Kidney (tissue), 14 donors: ENCODE results near the gene USP3. TPM values are rescaled to one million over a fixed set of nuclear protein-coding genes. Genes with fewer than 3 reads are reported as not detected.

Experiments
- DNase-seq, 5 donors: peaks; one replicate each; pipeline ENCODE4 v3.0.0-alpha.2; 2013 to 2020
- FAIRE-seq: peaks from 2 replicates; lab custom pipeline; 2012; peaks lifted over from hg19 to GRCh38; lab: Jason Lieb, UNC
- H3K27ac ChIP-seq, 2 donors: one replicate each; pipeline ENCODE4 v1.7.0; 2013; ENCODE audit warnings: low read depth in 2 of 2, low read length in 2 of 2, inconsistent platforms in 1 of 2
- H3K27me3 ChIP-seq: one replicate; pipeline ENCODE4 v1.7.1; 2013; ENCODE audit warnings: low read length, inconsistent platforms; ENCODE audit not compliant: control insufficient read depth, insufficient read depth
- H3K36me3 ChIP-seq, 3 donors: one replicate each; pipeline versions ENCODE4 v1.7.0 to v1.7.1; 2013; ENCODE audit warnings: low read length in 3 of 3, control low read depth in 1 of 3, inconsistent platforms in 1 of 3; ENCODE audit not compliant: insufficient read depth in 3 of 3, control insufficient read depth in 2 of 3
- H3K4me1 ChIP-seq, 3 donors: one replicate each; pipeline versions ENCODE4 v1.7.0 to v1.7.1; 2013; ENCODE audit warnings: low read length in 3 of 3, inconsistent platforms in 1 of 3, low read depth in 1 of 3; ENCODE audit not compliant: control insufficient read depth in 2 of 3, insufficient read depth in 2 of 3
- H3K4me3 ChIP-seq, 3 donors: one replicate each; pipeline versions ENCODE4 v1.7.0 to v1.8.1; 2013; ENCODE audit warnings: low read length in 3 of 3, control low read depth in 1 of 3, inconsistent platforms in 1 of 3
- H3K9ac ChIP-seq, 3 donors: one replicate each; pipeline versions ENCODE4 v1.7.0 to v1.7.1; 2013; ENCODE audit warnings: low read length in 3 of 3, control low read depth in 1 of 3, inconsistent platforms in 1 of 3
- H3K9me3 ChIP-seq, 3 donors: one replicate each; pipeline versions ENCODE4 v1.7.0 to v1.7.1; 2013; ENCODE audit warnings: low read length in 3 of 3, control low read depth in 1 of 3, inconsistent platforms in 1 of 3; ENCODE audit not compliant: control insufficient read depth in 2 of 3, insufficient read depth in 1 of 3
- intact Hi-C: fragments of 100-400 bp; cut with DNase I; formaldehyde crosslinking; loops from one replicate; pipeline ENCODE4 v1.11.1; 2022
- polyA plus RNA-seq: library from polyadenylated mRNA; stranded (reverse); fragments of 350-450 nt; fragmentation: Illumina TruSeq; extraction: RNeasy Lipid Tissue Mini Kit (QIAGEN cat#74804); gene quantifications from one replicate; pipeline ENCODE4 v1.2.3, GENCODE V29; 2014; ENCODE audit warnings: low read depth, low replicate concordance; ENCODE audit not compliant: insufficient read depth
- total RNA-seq: library from RNA; stranded (reverse); fragmentation: NEBNext Ultra II Directional; extraction: Animal tissue kit (Norgen Biotek cat#: 25700); gene quantifications from one replicate; pipeline ENCODE4 v1.2.1, GENCODE V29; 2021
- TF ChIP-seq, protein P1 (sequence below): IDR thresholded peaks from 3 replicates; pipeline ENCODE4 v1.5.1; 2012; ENCODE audit warnings: mild to moderate bottlenecking, moderate library complexity, borderline replicate concordance; ENCODE audit not compliant: insufficient read depth; ENCODE audit errors: extremely low read depth
- donor health status: control.
- donor health status: control.
- donor health status: control.
- donor health status: control.
- donor health status: control.
- donor health status: DM: yes; HTN: yes; CAD: no.
- donor health status: Normal renal cell carcinoma (clear cell type).

USP3 gene
- total and polyA plus RNA-seq, 2 donors from 2014 or later: 25.2 to 72.5 TPM

DNA sequence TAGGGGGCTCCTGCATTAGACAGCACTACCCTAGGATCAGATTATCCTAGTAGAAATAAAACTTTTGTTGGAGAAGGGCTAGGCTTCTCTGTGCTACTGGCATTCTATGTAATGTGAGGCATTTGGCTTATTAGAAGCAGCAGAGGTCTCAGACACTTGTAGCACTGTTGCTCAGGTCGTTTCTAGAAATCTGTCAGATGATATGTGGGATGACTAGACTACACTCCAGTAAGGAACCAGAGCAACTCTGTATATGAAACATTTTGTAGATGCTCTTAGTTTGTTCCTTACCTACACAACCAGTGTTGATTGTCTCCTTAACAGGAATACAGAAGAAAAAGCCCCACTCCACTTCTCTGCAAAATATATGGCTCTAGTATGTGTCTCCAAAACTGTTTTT lies 70.9 kb downstream of the USP3 start:
- DNase-seq (no peak), FAIRE-seq (no peak)
- Histone ChIP-seq H3K4me3 (no peak overlapping the region), H3K36me3 (peaks cover 2 to 18% (median 12%) of the 10 kb centered on the region in 3 donors), H3K9ac (no peak overlapping the region), H3K9me3 (no peaks in the 10 kb centered on the region), H3K27ac (no peak overlapping the region), H3K27me3 (no peaks in the 10 kb centered on the region), H3K4me1 (no peaks in the 10 kb centered on the region)
- TF ChIP-seq, protein P1, sequence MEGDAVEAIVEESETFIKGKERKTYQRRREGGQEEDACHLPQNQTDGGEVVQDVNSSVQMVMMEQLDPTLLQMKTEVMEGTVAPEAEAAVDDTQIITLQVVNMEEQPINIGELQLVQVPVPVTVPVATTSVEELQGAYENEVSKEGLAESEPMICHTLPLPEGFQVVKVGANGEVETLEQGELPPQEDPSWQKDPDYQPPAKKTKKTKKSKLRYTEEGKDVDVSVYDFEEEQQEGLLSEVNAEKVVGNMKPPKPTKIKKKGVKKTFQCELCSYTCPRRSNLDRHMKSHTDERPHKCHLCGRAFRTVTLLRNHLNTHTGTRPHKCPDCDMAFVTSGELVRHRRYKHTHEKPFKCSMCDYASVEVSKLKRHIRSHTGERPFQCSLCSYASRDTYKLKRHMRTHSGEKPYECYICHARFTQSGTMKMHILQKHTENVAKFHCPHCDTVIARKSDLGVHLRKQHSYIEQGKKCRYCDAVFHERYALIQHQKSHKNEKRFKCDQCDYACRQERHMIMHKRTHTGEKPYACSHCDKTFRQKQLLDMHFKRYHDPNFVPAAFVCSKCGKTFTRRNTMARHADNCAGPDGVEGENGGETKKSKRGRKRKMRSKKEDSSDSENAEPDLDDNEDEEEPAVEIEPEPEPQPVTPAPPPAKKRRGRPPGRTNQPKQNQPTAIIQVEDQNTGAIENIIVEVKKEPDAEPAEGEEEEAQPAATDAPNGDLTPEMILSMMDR: no peak
- intact Hi-C loops: no loop called here

DNA sequence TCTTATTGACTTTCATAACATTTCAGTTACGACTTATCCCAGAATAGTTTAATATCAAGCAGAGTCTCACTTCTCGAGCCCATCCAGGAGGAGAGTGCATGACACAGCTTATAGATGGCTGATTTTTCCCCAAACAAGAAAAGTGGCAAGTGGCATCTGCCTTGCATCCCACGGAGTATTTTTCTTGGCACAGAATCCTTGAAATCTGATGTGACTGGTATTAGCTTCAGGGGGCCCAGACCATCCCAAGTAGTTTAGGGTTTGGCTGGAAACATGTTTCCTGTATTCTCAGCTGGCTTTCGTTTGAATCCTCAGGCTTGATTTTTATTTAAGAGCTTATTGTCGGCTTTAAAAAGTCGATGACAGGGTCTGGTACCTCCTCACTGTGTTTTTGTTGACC lies 72.0 kb downstream of the USP3 start:
- DNase-seq: peak in 1 of 5 donors; percentile 25
- Histone ChIP-seq H3K4me3 (no peak overlapping the region), H3K36me3 (peaks cover 2 to 11% (median 8%) of the 10 kb centered on the region in 3 donors), H3K9ac (no peak overlapping the region), H3K9me3 (no peaks in the 10 kb centered on the region), H3K27me3 (no peaks in the 10 kb centered on the region), H3K4me1 (no peaks in the 10 kb centered on the region), H3K27ac (no peak overlapping the region)
- FAIRE-seq: no peak
- intact Hi-C loops: no loop called here
- TF ChIP-seq, protein P1: no peak

DNA sequence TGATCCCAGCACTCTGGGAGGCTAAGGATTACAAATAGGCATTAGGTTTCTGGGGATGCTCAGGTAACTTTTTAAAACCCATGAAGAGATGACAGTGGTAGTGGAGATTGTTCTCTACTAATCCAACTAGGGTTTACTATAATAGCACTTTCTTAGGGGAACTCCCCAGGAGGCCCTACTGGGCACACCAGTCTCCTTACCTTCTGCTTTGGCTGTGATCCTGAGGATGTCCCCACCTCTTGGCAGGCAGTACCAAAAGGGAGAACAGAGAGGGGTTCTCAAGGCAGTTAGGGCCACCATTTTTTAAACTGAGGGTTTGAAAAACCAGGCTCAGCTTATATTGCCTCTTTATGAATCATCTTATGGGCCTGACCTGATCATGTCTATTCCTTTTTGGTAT lies 77.8 kb downstream of the USP3 start:
- no peak overlapping the region for H3K27ac ChIP-seq
- FAIRE-seq (no peak), DNase-seq (no peak)
- H3K36me3 ChIP-seq: peaks cover 2 to 9% (median 4%) of the 10 kb centered on the region in 3 donors
- TF ChIP-seq, protein P1: no peak
- H3K4me1 ChIP-seq: no peaks in the 10 kb centered on the region
- intact Hi-C loops: no loop called here
- no peaks in the 10 kb centered on the region for H3K9me3 ChIP-seq
- H3K4me3 ChIP-seq: no peak overlapping the region
- H3K27me3 ChIP-seq: no peaks in the 10 kb centered on the region
- H3K9ac ChIP-seq: no peak overlapping the region
